GM11168 (cell line): ENCODE data around the gene HSPG2.
"Not testable (repeated sequence)": the region's sequence is repeated elsewhere in the genome, so short reads cannot be mapped to it uniquely, and the experiment has no call there.

Experiments used
- in situ Hi-C: fragments of 300-500 bp; cut with MboI; formaldehyde crosslinking; loops from one replicate; pipeline ENCODE4 v1.12.0; 2022; ENCODE audit warnings: low sequenced_read_pairs; ENCODE audit not compliant: unreplicated experiment

HSPG2 gene

GRCh38 chr1:21916447-21917238 lies 20.5 kb downstream of the HSPG2 start:
- in situ Hi-C loops = no loop called here

- in situ Hi-C loops = no loop called here
Measured at GRCh38 chr1:21914880-21915640, 22.1 kb downstream of the HSPG2 start.

DNA sequence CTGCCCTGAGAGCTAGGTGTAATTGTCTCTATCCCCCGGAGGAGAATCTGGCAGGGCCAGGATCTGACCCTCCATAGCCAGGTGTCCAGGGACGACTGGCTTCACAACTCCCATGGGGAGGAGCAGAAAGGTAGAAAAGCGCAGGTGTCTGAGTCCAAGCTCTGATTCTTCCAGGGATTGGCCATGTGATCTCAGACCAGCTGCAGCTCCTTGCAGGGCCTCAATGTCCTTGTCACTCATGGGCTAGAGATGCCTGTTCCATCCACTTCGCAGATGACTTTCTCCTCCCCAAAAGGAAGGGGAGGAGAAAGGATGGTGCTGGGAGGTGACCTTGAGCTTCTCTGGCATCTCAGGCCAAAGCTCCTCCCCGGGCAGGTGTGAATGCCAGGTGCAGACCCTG lies 22.7 kb downstream of the HSPG2 start:
- in situ Hi-C loops = no loop called here

DNA sequence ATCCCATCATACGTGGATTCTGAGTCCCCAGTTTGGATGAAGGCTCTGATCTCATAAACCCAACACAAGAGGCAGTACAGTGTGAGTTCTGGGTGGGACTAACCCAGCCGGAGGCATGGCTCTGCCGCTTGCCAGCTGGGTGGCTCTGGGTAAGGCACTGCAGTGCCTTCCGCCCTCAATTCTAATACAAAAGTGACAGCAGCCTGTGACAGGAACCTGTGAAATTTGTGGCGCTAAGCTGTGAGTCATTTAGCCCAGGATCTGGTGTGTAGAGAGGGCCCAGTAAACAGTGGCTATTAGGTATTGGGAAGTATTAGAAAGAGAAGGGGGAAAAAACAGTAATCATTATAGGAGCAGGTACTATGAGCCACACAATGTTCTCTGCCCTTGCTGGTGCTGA lies 23.3 kb downstream of the HSPG2 start:
- in situ Hi-C loops = no loop called here

- in situ Hi-C loops = no loop called here
Measured at GRCh38 chr1:21913258-21913657, 23.9 kb downstream of the HSPG2 start.

DNA sequence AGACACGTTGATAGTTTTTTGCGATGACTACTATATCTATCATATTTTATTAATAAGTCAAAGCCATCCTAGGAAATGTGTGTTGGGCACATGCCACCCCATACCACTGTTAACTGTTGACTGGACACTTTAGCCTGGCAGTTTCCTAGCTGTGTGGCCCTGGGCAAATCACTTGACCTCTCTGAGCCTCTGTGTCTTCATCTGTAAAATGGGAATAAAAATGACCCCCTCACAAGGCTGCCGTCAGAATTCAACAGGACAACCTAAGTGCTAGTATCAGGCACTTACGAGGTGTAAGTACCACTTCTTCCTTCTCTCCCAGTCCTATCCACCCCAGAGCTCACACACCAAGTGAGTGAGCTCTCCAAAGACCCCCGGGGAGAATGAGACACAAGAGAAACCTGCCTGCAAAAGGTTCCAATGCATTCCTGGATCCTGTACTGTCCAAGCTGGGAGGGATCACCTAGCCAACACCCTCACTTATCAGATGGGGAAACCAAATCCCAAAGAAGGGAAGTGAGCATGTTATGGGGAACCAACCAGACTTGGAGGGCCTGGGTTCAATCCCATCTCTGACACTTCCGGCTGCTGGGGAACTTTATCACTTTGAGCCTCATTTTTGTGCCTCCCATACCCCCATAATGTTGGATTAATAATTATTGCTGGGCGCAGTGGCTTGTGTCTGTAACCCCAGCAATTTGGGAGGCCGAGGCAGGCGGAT lies 24.9 kb downstream of the HSPG2 start:
- in situ Hi-C loops = no loop called here

GRCh38 chr1:21911205-21912001 lies 25.7 kb downstream of the HSPG2 start:
- in situ Hi-C loops = no loop called here

DNA sequence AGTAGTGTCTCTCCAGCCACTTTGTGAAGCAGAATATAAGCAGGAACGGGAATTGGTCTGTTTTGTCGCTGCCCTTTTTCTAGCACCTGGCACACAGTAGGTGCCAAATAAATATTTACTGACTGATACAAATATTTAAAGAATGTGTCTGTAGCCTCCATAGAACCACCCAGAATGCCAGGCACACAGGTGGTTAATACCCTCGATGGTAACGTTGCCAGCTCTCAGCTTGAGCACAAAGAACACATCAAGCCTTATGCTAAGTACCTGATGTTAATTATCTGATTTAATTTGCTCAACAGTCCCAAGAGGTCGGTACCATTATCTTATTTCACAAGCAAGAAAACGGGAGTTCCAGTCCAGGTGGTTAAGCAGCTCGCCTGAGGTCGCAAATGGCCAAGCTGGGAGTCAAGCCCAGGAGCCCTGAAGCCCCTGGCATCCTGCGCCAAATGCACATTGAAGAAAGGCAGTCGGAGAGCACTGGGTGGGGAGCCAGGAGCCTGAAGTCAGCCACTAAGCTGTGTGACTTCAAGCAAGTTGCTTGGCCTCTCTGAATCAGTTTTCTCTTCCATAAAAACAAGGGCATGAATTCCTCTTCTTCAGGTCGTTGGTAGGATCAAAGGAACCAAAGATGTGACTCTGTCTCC lies 26.4 kb downstream of the HSPG2 start:
- in situ Hi-C loops = no loop called here

- in situ Hi-C loops = no loop called here
Measured at GRCh38 chr1:21909787-21910503, 27.2 kb downstream of the HSPG2 start.

DNA sequence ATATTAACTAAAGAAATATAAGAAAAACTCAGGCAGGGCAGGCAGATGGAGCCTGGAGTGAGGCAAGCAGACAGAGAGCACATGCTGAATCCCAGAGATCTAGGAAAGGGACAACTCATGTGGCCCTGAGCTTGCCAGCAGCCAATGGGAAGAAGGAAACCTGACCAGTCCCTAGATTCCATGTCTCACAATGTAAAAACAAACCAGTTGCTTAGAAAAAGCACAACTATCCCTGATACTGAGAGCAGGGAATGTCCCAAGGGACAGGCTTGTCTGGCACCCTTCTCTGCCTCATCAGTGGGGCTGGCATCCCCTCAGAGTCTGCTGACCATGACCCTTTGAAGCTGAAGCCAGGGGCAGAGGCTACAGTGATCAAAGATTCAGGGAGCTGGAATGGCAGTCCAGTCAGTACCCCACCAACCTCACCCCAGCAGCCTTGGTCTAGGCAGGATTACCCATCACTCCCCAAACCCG lies 27.8 kb downstream of the HSPG2 start:
- in situ Hi-C loops = no loop called here

DNA sequence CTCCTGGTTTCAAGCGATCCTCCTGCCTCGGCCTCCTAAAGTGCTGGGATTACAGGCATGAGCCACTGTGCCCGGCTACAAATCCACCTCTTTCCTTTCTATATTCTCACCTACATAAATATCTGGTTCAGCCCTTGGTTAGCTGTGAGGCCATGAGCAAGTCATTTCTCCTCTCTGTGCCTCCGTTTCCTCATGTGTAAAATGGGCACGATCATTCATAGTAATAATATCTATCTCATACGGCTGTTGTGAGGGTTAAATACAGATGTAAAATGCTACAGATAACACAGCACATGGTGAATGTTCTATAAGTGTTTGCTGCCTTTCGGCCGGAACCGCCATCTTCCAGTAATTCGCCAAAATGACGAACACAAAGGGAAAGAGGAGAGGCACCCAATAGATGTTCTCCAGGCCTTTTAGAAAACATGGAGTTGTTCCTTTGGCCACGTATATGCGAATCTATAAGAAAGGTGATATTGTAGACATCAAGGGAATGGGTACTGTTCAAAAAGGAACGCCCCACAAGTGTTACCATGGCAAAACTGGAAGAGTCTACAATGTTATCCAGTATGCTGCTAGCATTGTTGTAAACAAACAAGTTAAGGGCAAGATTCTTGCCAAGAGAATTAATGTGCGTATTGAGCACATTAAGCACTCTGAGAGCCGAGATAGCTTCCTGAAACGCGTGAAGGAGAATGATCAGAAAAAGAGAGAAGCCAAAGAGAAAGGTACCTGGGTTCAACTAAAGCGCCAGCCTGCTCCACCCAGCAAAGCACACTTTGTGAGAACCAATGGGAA lies 29.2 kb downstream of the HSPG2 start:
- in situ Hi-C loops = not testable (repeated sequence)

- in situ Hi-C loops = no loop called here
Measured at GRCh38 chr1:21907079-21907418, 30.1 kb downstream of the HSPG2 start.

DNA sequence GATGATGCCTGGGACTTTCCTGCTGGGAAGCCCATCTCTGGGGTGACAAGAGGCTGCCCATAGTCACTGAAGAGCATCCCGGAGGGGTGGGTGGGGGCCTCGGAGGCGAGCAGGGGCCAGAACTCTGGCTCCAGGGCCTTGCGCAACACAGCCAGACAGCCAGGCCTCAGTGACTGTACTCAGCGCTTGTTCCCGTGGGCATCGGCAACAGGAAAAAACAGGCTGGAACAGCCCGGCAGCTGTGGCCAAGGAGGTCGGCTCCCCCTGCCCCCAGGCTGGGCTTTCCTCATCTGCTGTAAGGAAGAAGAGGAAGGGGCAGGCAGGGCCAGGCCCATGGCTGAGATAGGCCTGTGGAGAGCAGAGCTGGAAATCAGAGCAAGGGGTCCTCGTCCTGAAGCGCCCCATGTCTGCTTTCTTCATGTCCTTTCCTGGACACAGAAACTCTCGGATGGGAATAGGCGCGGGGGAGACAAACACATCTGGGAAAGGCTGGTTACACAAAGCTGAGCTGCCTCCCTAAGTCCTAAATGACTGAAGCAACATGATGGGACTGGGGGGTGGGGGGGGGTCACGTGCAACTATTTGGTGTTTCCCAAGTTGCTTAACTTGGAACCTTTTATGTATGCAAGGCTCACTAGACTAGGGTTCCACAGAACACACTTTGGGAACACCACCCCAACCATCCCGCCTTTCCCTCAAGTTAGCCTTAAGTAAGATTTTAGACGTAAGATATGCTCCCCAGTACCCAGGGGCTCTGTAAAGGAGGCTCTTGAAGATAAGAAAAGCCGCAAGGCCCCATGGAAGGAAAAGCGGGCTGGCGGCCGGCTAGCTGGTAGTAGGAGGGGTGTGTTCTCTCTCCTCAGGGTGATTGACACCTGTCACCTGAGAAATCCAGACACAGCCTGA lies 30.7 kb downstream of the HSPG2 start:
- in situ Hi-C loops = no loop called here

GRCh38 chr1:21904704-21905520 lies 32.2 kb downstream of the HSPG2 start:
- in situ Hi-C loops = no loop called here

DNA sequence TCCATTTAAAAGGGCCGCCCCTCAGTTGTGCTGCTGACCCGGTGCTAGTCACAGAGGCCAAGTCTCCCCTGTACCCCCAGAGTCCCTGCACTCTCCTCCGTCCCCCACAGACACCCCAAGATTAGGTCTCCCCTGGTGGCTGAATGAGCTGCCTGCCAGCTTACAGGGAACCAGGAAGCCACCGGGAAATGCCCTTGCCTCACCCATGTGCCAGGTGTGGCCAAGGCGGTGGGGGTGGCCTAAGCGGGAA lies 32.7 kb downstream of the HSPG2 start:
- in situ Hi-C loops = no loop called here

GRCh38 chr1:21903638-21904453 lies 33.3 kb downstream of the HSPG2 start:
- in situ Hi-C loops = no loop called here
